Body of pancreas (tissue), 4 donors: ENCODE data around the gene RBM44. TPM values are rescaled to one million over a fixed set of nuclear protein-coding genes. Genes with fewer than 3 reads are reported as not detected.

Experiments used
- ATAC-seq: fragments of 150-250 bp; one replicate; pipeline ENCODE4 v1.9.1; 2016
- DNase-seq, 4 donors: peaks; one replicate each; pipeline ENCODE4 v3.0.0-alpha.2; 2019
- H3K27ac ChIP-seq, 4 donors: fragments of 200-600 bp; sonication (generic); 1 replicate in 3 of 4; 2 replicates in 1 of 4; pipeline versions ENCODE4 v1.5.1 to v1.6.1; 2016 to 2019; ENCODE audit warnings: mild to moderate bottlenecking in 1 of 4, mixed read lengths in 1 of 4, moderate library complexity in 1 of 4
- H3K27me3 ChIP-seq, 2 donors: fragments of 200-600 bp; sonication (generic); one replicate each; pipeline ENCODE4 v1.6.0; 2016; ENCODE audit warnings: mild to moderate bottlenecking in 1 of 2
- H3K36me3 ChIP-seq, 2 donors: fragments of 200-600 bp; sonication (generic); replicated peaks in 1 of 2; 2 replicates each; pipeline ENCODE4 v1.5.1; 2016; ENCODE audit warnings: low read depth in 2 of 2; ENCODE audit not compliant: insufficient read depth in 1 of 2
- H3K4me1 ChIP-seq: fragments of 200-600 bp; sonication (generic); one replicate; pipeline ENCODE4 v1.6.0; 2016
- H3K4me3 ChIP-seq, 2 donors: fragments of 200-600 bp; sonication (generic); 1 replicate in 1 of 2; 2 replicates in 1 of 2; pipeline ENCODE4 v1.5.1; 2016 to 2019
- H3K9me3 ChIP-seq, 3 donors: fragments of 200-600 bp; sonication (generic); 1 replicate in 2 of 3; 2 replicates in 1 of 3; pipeline ENCODE4 v1.5.1; 2016
- CTCF ChIP-seq, 7 experiments: fragments of 450-650 bp in 4 of 7; fragments of 200-600 bp in 3 of 7; sonication (generic) in 3 of 7; IDR thresholded peaks; one replicate each; pipeline ENCODE4 v1.5.1; 2016 to 2019; ENCODE audit warnings: antibody characterized with exemption in 7 of 7
- POLR2A ChIP-seq, 3 donors: fragments of 450-650 bp; IDR thresholded peaks; one replicate each; pipeline ENCODE4 v1.6.1; 2016; ENCODE audit warnings: antibody characterized with exemption in 3 of 3, mild to moderate bottlenecking in 2 of 3
- WGBS, 2 donors: methylation state at CpG; one replicate each; pipeline ENCODE4 v1.1.5; 2017; 5-methylcytosine and 5-hydroxymethylcytosine counted together
- intact Hi-C: fragments of 100-400 bp; cut with DNase I; formaldehyde crosslinking; loops from one replicate; pipeline ENCODE4 v1.15.1; 2023
- total RNA-seq, 2 donors: library from RNA; depleted of rRNA; stranded (reverse); fragments of >200 nt; gene quantifications; one replicate each; pipeline ENCODE4 v1.1.0, GENCODE V29; 2016

The RBM44 gene
- total RNA-seq, 2 donors from 2014 or later: 0.52 to 1.6 TPM

GRCh38 chr2:237876951-237877491 lies 78.4 kb downstream of the RBM44 start:
- ATAC-seq: no peak
- Histone ChIP-seq H3K27me3 (no peaks in the 10 kb centered on the region), H3K9me3 (no peaks in the 10 kb centered on the region), H3K36me3 (no peaks in the 10 kb centered on the region), H3K4me3 (no peak overlapping the region), H3K4me1 (peaks cover 37% of the 10 kb centered on the region), H3K27ac (no peak overlapping the region)
- TF ChIP-seq CTCF (IDR thresholded peaks at IDR 0.05) (no peak), POLR2A (IDR thresholded peaks at IDR 0.05) (no peak)
- WGBS, 2 donors: 91 to 92% methylated on average over 20 to 21 of the region's 23 CpGs
- DNase-seq: peak in 1 of 4 donors; percentile 3
- intact Hi-C loops: no loop called here

- TF ChIP-seq POLR2A (IDR thresholded peaks at IDR 0.05): no peak
- TF ChIP-seq CTCF (IDR thresholded peaks at IDR 0.05): no peak
- H3K4me3 ChIP-seq: no peak overlapping the region
- intact Hi-C loops: no loop called here
- peak overlapping the region in 1 of 4 donors; percentile 44 for H3K27ac ChIP-seq
- H3K27me3 ChIP-seq: no peaks in the 10 kb centered on the region
- H3K36me3 ChIP-seq: no peaks in the 10 kb centered on the region
- no peak for ATAC-seq
- H3K9me3 ChIP-seq: no peaks in the 10 kb centered on the region
- H3K4me1 ChIP-seq: peaks cover 37% of the 10 kb centered on the region
- 95 to 97% methylated on average over 16 to 18 of the region's 25 CpGs for WGBS, 2 donors
- DNase-seq: peak in 2 of 4 donors; percentile 3 to 6
Observed at GRCh38 chr2:237877576-237878307, 79.2 kb downstream of the RBM44 start.

GRCh38 chr2:237878321-237879057 lies 79.9 kb downstream of the RBM44 start:
- intact Hi-C loops: no loop called here
- no peak for TF ChIP-seq CTCF (IDR thresholded peaks at IDR 0.05)
- TF ChIP-seq POLR2A (IDR thresholded peaks at IDR 0.05): no peak
- H3K9me3 ChIP-seq: no peaks in the 10 kb centered on the region
- 90 to 94% methylated on average over 7 to 14 of the region's 14 CpGs for WGBS, 2 donors
- ATAC-seq (no peak), DNase-seq (peak in 1 of 4 donors; percentile 3)
- no peaks in the 10 kb centered on the region for H3K27me3 ChIP-seq
- no peak overlapping the region for H3K4me3 ChIP-seq
- peak overlapping the region in 2 of 4 donors; percentile 3 to 44 for H3K27ac ChIP-seq
- peaks cover 37% of the 10 kb centered on the region for H3K4me1 ChIP-seq
- H3K36me3 ChIP-seq: no peaks in the 10 kb centered on the region

- DNase-seq (peak in 1 of 4 donors; percentile 2), ATAC-seq (no peak)
- TF ChIP-seq POLR2A (IDR thresholded peaks at IDR 0.05) (no peak), CTCF (IDR thresholded peaks at IDR 0.05) (no peak)
- H3K9me3 ChIP-seq: no peaks in the 10 kb centered on the region
- 91 to 96% methylated on average over 5 of the region's 5 CpGs for WGBS, 2 donors
- intact Hi-C loops: no loop called here
- H3K27ac ChIP-seq: peak overlapping the region in 2 of 4 donors; percentile 3 to 44
- no peaks in the 10 kb centered on the region for H3K27me3 ChIP-seq
- no peaks in the 10 kb centered on the region for H3K36me3 ChIP-seq
- H3K4me1 ChIP-seq: peaks cover 31% of the 10 kb centered on the region
- H3K4me3 ChIP-seq: no peak overlapping the region
Observed at GRCh38 chr2:237879058-237879430, 80.5 kb downstream of the RBM44 start.
